Measurements from ENCODE around the gene DCC. TPM values are rescaled to one million over a fixed set of nuclear protein-coding genes. Genes with fewer than 3 reads are reported as not detected.

DCC gene
- total RNA-seq, 1 experiment from 2014 or later: not detected

GRCh38 chr18:52451851-52452250 is 111.9 kb downstream of the DCC start:
- no peak overlapping the region for H2AFZ ChIP-seq (ENCODE audit: low read depth, low read length, poor library complexity, severe bottlenecking)
- CTCF ChIA-PET: no interaction called here
- no peaks in the 10 kb centered on the region for H3K4me1 ChIP-seq (ENCODE audit: control insufficient read depth in 1 of 2, insufficient read depth in 2 of 2, low read length in 2 of 2)
- no peaks in the 10 kb centered on the region for H3K36me3 ChIP-seq (ENCODE audit: control insufficient read depth in 1 of 2, insufficient read depth in 2 of 2, low read length in 2 of 2)
- no peak overlapping the region for H3K27ac ChIP-seq (ENCODE audit: low read depth, low read length)
- H3K4me2 ChIP-seq (ENCODE audit: low read length): no peak overlapping the region
- H3K79me2 ChIP-seq (ENCODE audit: insufficient read depth, low read length): no peaks in the 10 kb centered on the region
- BruUV-seq (replicated peaks): no TSS peak
- no peaks in the 10 kb centered on the region for H4K20me1 ChIP-seq (ENCODE audit: insufficient read depth)
- no peak overlapping the region for H3K4me3 ChIP-seq (replicated peaks in 1 of 2; ENCODE audit: low read depth in 1 of 2, low read length in 2 of 2)
- POLR2A ChIA-PET: no interaction called here
- H3K9me2 ChIP-seq (ENCODE audit: insufficient read depth): no peaks in the 10 kb centered on the region
- H3K27me3 ChIP-seq (ENCODE audit: insufficient read depth, low read length): no peaks in the 10 kb centered on the region
- H3K9me3 ChIP-seq (ENCODE audit: control insufficient read depth in 1 of 2, insufficient read depth in 1 of 2, low read depth in 1 of 2, low read length in 2 of 2): peaks cover 0 to 24% of the 10 kb centered on the region in 2 experiments; a peak in 2 of 4 replicates
- RAD21 ChIA-PET (ENCODE audit: low non-redundant PET in 1 of 2, low total read pairs in 2 of 2, uncharacterized antibody in 2 of 2, unreplicated experiment in 2 of 2): no interaction called here
- no peak overlapping the region for H3K9ac ChIP-seq (ENCODE audit: low read length)
- ATAC-seq (no peak), DNase-seq (ENCODE audit: low read depth, low spot score) (no peak)
- TF ChIP-seq POLR2AphosphoS5 (IDR thresholded peaks at IDR 0.05; ENCODE audit: low read depth, low read length) (no peak), CEBPB (IDR thresholded peaks at IDR 0.05; ENCODE audit: low read depth) (no peak), TCF7L2 (IDR thresholded peaks at IDR 0.05; ENCODE audit: borderline replicate concordance, extremely low read depth, insufficient read depth, insufficient read length) (no peak), MAX (IDR thresholded peaks at IDR 0.05) (no peak), YY1 (IDR thresholded peaks at IDR 0.05; ENCODE audit: extremely low read depth, insufficient replicate concordance, low read depth, low read length) (no peak), SRF (IDR thresholded peaks at IDR 0.05; ENCODE audit: low read depth) (no peak), ZNF274 (IDR thresholded peaks at IDR 0.05; ENCODE audit: low read depth, low read length) (no peak), EZH2phosphoT487 (IDR thresholded peaks at IDR 0.05; ENCODE audit: borderline replicate concordance) (no peak), SP1 (IDR thresholded peaks at IDR 0.05; ENCODE audit: low read depth) (no peak), ZFX (IDR thresholded peaks at IDR 0.05) (no peak), ZBTB33 (IDR thresholded peaks at IDR 0.05; ENCODE audit: extremely low read depth, insufficient replicate concordance, low read length) (no peak), EGR1 (IDR thresholded peaks at IDR 0.05; ENCODE audit: low read depth) (no peak), JUND (IDR thresholded peaks at IDR 0.05) (no peak)
- intact Hi-C loops (cut with micrococcal nuclease): no loop called here

Measured in HCT116 (cell line).